ENCODE measurements around the gene DNAJC1. TPM values are rescaled to one million over a fixed set of nuclear protein-coding genes. Genes with fewer than 3 reads are reported as not detected.

The DNAJC1 gene
- total RNA-seq, 3 donors from 2014 or later: 26.3 to 31.5 (median 30.3) TPM

GRCh38 chr10:21927631-21928353, 75.7 kb downstream of the DNAJC1 start:
- no peak for TF ChIP-seq CTCF (IDR thresholded peaks at IDR 0.05)
- ATAC-seq (no peak), DNase-seq (no peak)
- intact Hi-C loops (cut with DNase I, micrococcal nuclease): no loop called here
- Histone ChIP-seq H3K4me3 (no peak overlapping the region), H3K9me3 (no peaks in the 10 kb centered on the region), H3K36me3 (ENCODE audit: low read depth) (no peaks in the 10 kb centered on the region), H3K4me1 (ENCODE audit: low read depth) (no peaks in the 10 kb centered on the region)

- no peak for ATAC-seq
- intact Hi-C loops (cut with DNase I, micrococcal nuclease): no loop called here
- Histone ChIP-seq H3K4me3 (no peak overlapping the region), H3K36me3 (ENCODE audit: low read depth) (no peaks in the 10 kb centered on the region), H3K9me3 (no peaks in the 10 kb centered on the region), H3K4me1 (ENCODE audit: low read depth) (no peaks in the 10 kb centered on the region)
- no peak for DNase-seq
- TF ChIP-seq CTCF (IDR thresholded peaks at IDR 0.05): no peak
Measured at GRCh38 chr10:21926949-21927348, 76.6 kb downstream of the DNAJC1 start.

DNA sequence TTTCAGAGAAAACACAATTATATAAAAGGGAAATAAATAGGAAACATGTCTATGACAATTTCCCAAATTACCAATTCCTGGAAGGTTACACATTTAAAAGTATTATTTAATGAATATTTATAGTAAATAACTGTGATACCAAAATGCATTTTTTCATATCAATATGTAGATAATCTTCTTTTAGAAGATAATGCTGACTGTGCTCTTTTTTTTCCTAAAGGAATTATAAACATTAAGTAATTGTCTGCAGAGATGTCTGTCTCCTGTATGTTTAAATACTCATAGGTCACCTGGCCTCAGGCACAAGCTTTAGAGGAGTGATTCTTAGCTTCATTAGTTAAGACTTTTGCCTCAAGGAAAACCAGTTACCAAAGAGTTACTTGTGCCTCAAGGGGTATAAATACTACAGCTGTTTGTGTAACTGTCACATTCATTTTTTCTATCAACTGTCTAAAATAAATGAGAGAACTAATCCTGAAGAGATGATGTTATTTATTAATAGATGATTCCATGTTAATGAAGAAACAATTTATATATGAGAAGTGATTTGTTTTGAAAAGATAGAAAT, 77.1 kb downstream of the DNAJC1 start:
- ATAC-seq (no peak), DNase-seq (no peak)
- Histone ChIP-seq H3K36me3 (ENCODE audit: low read depth) (no peaks in the 10 kb centered on the region), H3K4me3 (no peak overlapping the region), H3K4me1 (ENCODE audit: low read depth) (no peaks in the 10 kb centered on the region), H3K9me3 (no peaks in the 10 kb centered on the region)
- intact Hi-C loops (cut with DNase I, micrococcal nuclease): no loop called here
- no peak for TF ChIP-seq CTCF (IDR thresholded peaks at IDR 0.05)

GRCh38 chr10:21925851-21926250, 77.7 kb downstream of the DNAJC1 start:
- no peak for TF ChIP-seq CTCF (IDR thresholded peaks at IDR 0.05)
- Histone ChIP-seq H3K9me3 (no peaks in the 10 kb centered on the region), H3K4me3 (no peak overlapping the region), H3K4me1 (ENCODE audit: low read depth) (no peaks in the 10 kb centered on the region), H3K36me3 (ENCODE audit: low read depth) (no peaks in the 10 kb centered on the region)
- no peak for DNase-seq
- intact Hi-C loops (cut with DNase I, micrococcal nuclease): no loop called here
- no peak for ATAC-seq

- H3K4me1 ChIP-seq (ENCODE audit: low read depth): no peaks in the 10 kb centered on the region
- no peak for ATAC-seq
- H3K9me3 ChIP-seq: no peaks in the 10 kb centered on the region
- DNase-seq: no peak
- no peak for TF ChIP-seq CTCF (IDR thresholded peaks at IDR 0.05)
- intact Hi-C loops (cut with DNase I, micrococcal nuclease): no loop called here
- H3K36me3 ChIP-seq (ENCODE audit: low read depth): no peaks in the 10 kb centered on the region
- no peak overlapping the region for H3K4me3 ChIP-seq
Measured at GRCh38 chr10:21924511-21924910, 79.0 kb downstream of the DNAJC1 start.

All from mucosa of descending colon (tissue), 3 donors.